Measurements from ENCODE around the gene KLK6.
"Not testable (repeated sequence)": the region's sequence is repeated elsewhere in the genome, so short reads cannot be mapped to it uniquely, and the experiment has no call there.

KLK6 gene

GRCh38 chr19:50984416-50984815 is 15.0 kb upstream of the KLK6 start:
- not testable (repeated sequence) for DNase-seq

- DNase-seq, result no peak
Measured at GRCh38 chr19:50983625-50984292, 14.4 kb upstream of the KLK6 start, which contains the start of gene KLK7. KLK7 (minus strand) TSS chr19:50983917; CDS start chr19:50982399, 1,518 bp downstream.

GRCh38 chr19:50982186-50982585 is 12.8 kb upstream of the KLK6 start:
- no peak for DNase-seq

DNA sequence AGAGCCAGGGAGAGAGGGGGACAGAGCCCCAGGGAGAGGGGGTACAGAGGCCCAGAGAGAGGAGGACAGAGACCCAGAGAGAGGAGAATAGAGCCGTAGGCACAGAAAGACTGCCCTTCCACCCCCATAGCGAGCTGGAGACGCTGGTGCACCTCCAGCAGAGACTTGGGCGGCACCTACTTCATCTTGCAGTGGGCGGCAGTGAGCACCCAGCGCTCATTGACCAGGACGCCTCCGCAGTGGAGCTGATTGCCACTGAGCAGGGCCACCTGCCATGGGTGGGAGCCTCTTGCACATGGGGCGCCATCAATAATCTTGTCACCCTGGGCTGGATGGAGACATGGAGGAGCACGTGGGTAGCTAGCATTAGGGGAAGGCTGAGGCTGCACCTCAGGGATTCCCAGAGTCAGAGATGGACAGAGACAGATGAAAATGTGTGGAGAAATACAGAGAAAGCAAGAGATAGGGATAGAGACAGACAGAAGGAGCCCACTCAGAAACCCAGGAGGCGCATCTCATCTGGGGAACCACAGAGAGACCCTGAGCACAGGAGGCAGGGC is 12.3 kb upstream of the KLK6 start:
- DNase-seq, result no peak

- DNase-seq, result no peak
Measured at GRCh38 chr19:50980208-50980607, 10.8 kb upstream of the KLK6 start.

GRCh38 chr19:50979758-50980157 is 10.4 kb upstream of the KLK6 start:
- DNase-seq, result no peak

DNA sequence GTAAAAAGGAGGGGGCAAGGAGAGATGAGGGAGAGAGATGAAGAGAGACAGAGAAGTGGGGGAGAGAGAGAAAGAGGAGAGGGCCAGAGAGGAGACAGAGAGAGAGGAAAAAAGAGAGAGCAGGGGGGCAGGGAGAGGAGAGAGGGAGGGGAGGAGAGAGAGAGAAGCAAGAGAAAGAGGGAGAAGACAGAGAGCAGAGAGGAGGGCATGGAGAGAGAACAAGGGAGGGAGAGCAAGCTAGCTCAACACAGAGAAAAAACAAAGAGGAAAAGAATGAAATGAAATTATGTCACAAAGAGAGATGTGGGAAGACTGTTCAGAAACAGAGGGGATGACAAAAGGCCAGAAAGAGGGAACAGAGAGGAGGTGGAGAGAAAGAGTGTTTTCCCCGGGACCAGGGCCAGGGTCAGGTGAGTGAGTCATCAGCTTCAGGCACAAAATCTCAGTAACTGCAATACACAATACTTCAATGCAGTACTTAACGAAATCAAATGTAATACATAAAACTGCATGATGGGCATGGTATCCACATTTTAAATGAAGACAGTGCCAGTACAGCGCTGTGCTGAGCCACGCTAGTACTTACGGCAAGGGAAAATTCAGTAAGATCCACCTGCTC is 9.5 kb upstream of the KLK6 start:
- no peak for DNase-seq

DNA sequence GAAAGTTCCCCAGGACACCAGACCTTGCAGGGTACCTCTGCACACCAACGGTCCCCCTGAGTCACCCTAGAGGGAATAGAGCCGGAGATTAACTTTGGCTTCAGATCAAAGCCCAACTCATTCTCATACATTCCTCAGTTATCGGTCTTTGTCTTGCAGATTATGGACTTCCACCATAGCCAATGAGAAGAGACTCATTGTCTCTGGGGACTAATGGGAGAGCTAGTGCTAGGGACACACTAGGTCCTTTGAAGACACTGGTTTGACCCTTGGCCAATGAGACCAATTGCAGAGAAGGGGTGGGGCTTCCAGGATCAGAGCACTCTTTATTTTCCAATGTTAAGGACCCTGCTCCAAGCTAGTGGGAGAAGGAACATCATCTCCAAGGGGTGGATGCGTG is 8.2 kb upstream of the KLK6 start:
- DNase-seq, result no peak

- DNase-seq, result no peak
Measured at GRCh38 chr19:50975766-50976165, 6.4 kb upstream of the KLK6 start.

DNA sequence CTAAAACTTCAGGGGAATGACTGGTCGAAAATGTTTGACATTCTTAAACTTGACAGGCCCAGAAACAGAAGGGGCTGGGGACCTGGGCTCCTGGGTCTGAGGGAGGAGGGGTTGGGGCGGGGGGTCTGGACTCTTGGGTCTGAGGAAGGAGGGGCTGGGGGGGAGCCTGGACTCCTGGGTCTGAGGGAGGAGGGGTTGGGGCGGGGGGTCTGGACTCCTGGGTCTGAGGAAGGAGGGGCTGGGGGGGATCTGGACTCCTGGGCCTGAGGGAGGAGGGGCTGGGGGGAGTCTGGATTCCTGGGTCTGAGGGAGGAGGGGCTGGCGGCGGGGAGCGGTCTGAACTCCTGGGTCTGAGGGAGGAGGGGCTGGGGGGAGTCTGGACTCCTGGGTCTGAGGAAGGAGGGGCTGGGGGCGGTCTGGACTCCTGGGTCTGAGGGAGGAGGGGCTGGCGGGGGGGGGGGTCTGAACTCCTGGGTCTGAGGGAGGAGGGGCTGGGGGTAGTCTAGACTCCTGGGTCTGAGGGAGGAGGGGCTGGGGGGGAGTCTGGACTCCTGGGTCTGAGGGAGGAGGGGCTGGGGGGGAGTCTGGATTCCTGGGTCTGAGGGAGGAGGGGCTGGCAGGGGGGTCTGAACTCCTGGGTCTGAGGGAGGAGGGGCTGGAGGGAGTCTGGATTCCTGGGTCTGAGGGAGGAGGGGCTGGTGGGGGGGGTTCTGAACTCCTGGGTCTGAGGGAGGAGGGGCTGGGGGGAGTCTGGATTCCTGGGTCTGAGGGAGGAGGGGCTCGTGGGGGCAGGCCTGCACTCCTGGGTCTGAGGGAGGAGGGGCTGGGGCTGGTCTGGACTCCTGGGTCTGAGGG is 5.5 kb upstream of the KLK6 start:
- DNase-seq, result no peak

GRCh38 chr19:50972795-50973376 is 3.5 kb upstream of the KLK6 start:
- DNase-seq, result no peak

DNA sequence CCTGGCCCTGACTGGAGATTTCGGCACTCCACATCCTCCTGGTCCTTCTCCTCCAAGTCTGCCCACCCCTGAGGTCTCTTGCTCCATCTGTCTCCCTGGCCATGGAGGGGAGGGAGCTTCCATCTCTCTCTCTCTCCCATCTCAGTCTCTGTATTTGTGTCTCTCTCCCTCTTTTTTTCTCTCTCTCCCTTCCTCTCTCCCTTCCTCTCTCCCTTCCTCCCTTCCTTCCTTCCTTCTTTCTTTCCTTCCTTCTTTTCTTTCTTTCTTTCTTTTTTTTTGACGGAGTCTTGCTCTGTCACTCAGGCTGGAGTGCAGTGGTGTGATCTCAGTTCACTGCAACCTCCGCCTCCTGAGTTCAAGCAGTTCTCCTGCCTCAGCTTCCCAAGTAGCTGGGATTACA is 419 bp upstream of the KLK6 start:
- DNase-seq, result not testable (repeated sequence)

DNA sequence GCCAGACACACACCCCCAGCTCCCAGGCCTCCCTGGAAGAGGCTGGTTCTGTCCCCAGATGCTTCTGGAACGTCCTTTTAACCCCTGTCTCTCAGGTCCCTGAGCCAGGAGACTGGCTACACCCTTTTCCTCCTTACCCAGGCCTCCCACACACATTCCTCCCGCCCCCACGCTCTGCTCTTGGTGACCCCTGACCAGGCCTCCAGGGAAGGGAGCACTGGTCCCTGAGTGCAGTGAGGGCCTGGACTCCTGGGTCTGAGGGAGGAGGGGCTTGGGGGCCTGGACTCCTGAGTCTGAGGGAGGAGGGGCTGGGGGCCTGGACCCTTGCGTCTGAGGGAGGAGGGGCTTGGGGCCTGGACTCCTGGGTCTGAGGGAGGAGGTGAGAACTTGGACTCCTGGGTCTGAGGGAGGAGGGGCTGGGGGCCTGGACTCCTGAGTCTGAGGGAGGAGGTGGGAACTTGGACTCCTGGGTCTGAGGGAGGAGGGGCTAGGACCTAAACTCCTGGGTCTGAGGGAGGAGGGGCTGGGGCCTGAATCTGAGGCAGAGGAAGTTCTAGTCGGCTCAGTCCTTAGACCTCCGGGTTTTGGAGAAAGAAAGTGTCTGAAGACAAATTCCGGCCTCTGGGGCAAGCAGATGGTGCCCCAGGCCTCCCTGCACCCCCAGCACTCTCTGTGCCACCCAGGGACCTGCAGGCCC is 527 bp downstream of the KLK6 start:
- no peak for DNase-seq

DNA sequence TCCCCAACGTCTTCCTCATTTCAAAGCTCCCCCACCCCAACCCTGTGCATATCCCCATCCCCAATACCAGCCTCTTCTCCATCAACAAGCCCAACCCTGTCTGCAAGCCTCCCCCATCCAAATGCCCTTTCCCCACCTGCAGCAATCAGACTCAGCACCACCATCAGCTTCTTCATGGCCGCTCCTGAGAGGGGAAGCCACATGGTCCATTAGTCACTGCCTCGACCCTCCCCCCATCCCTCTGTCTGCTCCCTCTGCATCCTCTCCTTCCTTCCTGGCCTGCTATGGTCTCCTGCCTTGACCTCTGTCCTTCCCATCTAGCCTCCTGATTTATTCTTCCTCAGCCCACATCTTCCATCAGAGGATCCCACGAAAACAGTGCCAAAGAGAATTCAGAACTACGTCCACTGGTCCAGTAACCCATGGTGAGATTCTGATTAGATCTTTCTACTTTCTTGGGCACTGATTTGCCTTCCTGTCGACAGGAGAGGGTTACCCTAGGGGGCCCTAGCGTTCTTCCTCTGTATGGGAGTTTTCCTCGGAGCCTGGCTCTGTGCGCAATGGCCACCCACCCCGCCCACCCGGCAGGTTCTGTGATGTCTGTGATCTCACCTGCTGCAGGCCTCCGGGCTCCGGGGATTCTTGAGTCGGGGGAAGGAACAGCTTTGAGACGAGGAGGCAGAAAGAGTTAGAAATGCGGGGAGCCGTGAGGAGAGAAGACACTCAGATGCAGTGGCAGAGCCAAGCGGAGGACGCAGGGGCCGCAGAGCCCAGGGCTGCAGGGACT is 1.3 kb downstream of the KLK6 start:
- DNase-seq, result no peak

- no peak for DNase-seq
Measured at GRCh38 chr19:50964266-50964665, 5.1 kb downstream of the KLK6 start.

DNA sequence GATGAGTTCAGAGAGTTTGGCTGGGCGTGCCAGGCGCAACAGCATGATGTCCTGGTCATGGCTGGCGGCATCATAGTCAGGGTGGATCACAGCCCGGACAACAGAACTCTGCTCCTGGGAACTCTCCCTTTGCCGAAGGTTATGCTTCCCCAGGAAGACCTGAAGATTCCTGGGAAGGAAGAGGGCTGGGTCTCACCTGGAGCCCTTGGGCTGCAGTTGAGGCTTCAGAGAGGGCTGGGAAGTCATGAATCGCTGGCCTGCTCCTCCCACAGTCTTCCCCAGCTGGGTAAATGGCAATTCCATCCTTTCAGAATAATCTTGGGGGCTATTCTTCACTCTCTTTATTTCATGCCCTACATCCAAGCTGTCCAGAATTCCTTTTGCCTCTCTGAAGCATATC is 6.0 kb downstream of the KLK6 start:
- no peak for DNase-seq

DNA sequence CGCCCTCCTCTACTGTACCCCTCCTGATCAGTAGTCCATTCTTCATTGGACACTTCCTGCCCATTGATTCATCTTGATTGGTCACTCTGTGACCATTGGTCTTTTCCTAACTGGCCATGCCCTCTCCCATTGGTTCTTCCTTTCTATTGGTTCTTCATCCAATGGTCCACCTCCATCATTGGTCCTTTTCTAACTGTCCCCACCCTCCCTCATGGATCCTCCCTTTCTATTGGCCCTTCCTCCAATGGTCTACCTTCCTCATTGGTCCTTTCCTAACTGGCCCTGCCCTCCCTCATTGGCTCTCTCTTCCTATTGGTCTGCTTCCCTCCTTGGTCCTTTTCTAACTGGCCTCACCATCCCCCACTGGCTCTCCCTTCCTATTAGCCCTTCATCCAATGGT is 7.1 kb downstream of the KLK6 start:
- no peak for DNase-seq

DNA sequence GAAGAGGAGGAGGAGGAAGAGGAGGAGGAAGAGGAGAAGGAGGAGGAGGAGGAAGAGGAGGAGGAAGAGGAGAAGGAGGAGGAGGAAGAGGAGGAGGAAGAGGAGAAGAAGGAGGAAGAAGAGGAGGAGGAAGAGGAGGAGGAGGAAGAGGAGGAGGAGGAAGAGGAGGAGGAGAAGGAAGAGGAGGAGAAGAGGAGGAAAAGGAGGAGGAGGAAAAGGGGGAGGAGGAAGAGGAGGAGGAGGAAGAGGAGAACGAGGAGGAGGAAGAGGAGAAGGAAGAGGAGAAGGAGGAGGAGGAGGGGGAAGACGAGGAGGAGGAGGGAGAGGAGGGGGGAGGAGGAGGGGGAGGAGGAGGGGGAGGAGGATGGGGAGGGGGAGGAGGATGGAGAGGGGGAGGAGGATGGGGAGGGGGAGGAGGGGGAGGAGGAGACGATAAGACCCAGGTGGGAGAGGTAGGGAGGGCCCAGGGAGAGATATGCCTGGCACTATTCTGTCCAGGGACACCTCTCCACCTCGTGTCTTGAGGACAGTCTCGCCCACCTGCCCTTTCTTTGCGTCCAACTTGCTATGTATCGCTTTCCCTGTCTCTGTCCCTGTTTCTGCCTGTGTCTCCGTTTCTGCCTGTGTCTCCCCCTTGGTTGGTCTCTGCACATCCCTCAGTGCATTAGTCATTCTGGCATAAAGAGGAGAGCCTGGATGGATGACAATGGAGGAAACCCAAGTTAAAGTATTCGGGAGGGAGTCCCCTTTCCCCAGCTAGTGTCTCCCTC is 9.5 kb downstream of the KLK6 start:
- no peak for DNase-seq

- no peak for DNase-seq
Measured at GRCh38 chr19:50957587-50957986, 11.8 kb downstream of the KLK6 start.

GRCh38 chr19:50952910-50953309 is 16.5 kb downstream of the KLK6 start, which contains the start of gene KLK5:
KLK5 (minus strand) TSS chr19:50953038; CDS start chr19:50952657, 381 bp downstream.
- no peak for DNase-seq

GRCh38 chr19:50949861-50950260 is 19.5 kb downstream of the KLK6 start:
- no peak for DNase-seq
